Adrenal gland (tissue), 12 donors: ENCODE measurements around the gene POLR2H. TPM values are rescaled to one million over a fixed set of nuclear protein-coding genes. Genes with fewer than 3 reads are reported as not detected.

ENCODE experiments used
- DNase-seq, 7 donors: peaks; one replicate each; pipeline ENCODE4 v3.0.0-alpha.2; 2019 to 2020
- H3K27ac ChIP-seq, 5 donors: fragments of 200-600 bp; sonication (generic) in 4 of 5; 1 replicate in 3 of 5; 2 replicates in 2 of 5; pipeline versions ENCODE4 v1.5.1 to v1.8.0; 2016 to 2020; ENCODE audit warnings: mild to moderate bottlenecking in 1 of 5
- H3K27me3 ChIP-seq: fragments of 200-600 bp; 2 replicates; pipeline ENCODE4 v1.8.0; 2021
- H3K36me3 ChIP-seq, 2 donors: fragments of 200-600 bp; replicated peaks in 1 of 2; 1 replicate in 1 of 2; 2 replicates in 1 of 2; pipeline versions ENCODE4 v1.5.1 to v1.8.0; 2018 to 2022
- H3K4me1 ChIP-seq, 2 donors: fragments of 200-600 bp; replicated peaks in 1 of 2; 1 replicate in 1 of 2; 2 replicates in 1 of 2; pipeline versions ENCODE4 v1.5.1 to v1.8.0; 2018 to 2021
- H3K4me3 ChIP-seq, 4 donors: fragments of 200-600 bp; sonication (generic) in 3 of 4; one replicate each; pipeline ENCODE4 v1.5.1; 2016 to 2018
- H3K9me3 ChIP-seq, 3 donors: fragments of 200-600 bp; sonication (generic) in 1 of 3; replicated peaks in 1 of 3; 1 replicate in 2 of 3; 2 replicates in 1 of 3; pipeline versions ENCODE4 v1.5.1 to v1.8.0; 2016 to 2021
- CTCF ChIP-seq, 6 experiments: fragments of 450-650 bp in 4 of 6; fragments of 200-600 bp in 2 of 6; sonication (generic) in 1 of 6; IDR thresholded peaks; 1 replicate in 5 of 6; 2 replicates in 1 of 6; pipeline versions ENCODE4 v1.5.1 to v1.8.0; 2016 to 2021; ENCODE audit warnings: antibody characterized with exemption in 6 of 6, mild to moderate bottlenecking in 2 of 6, moderate library complexity in 1 of 6
- POLR2A ChIP-seq, 2 donors: fragments of 450-650 bp; IDR thresholded peaks; one replicate each; pipeline ENCODE4 v1.6.1; 2017; ENCODE audit warnings: antibody characterized with exemption in 2 of 2, mild to moderate bottlenecking in 2 of 2, moderate library complexity in 1 of 2
- WGBS, 4 donors: extraction: QIAGEN DNeasy Blood & Tissue Kit in 2 of 4; methylation state at CpG; one replicate each; pipeline versions ENCODE4 v1.1.5 to v1.1.7; 2013 to 2017; 5-methylcytosine and 5-hydroxymethylcytosine counted together
- intact Hi-C, 2 donors: fragments of 100-400 bp; cut with DNase I; formaldehyde crosslinking; loops; one replicate each; pipeline versions ENCODE4 v1.14.1 to v1.15.0; 2022 to 2023
- polyA plus RNA-seq, 3 donors: library from polyadenylated mRNA; stranded (reverse); fragments of 200-250 nt in 2 of 3; fragments of 350-450 nt in 1 of 3; fragmentation: Illumina TruSeq in 1 of 3; extraction: RNeasy Lipid Tissue Mini Kit (QIAGEN cat#74804) in 1 of 3; gene quantifications; one replicate each; pipeline ENCODE4 v1.2.3, GENCODE V29; 2013 to 2014
- small RNA-seq, 2 donors: library from RNA; depleted of rRNA; stranded (forward); fragments of <200 nt; gene quantifications; one replicate each; pipeline ENCODE3, GENCODE V24; 2016
- total RNA-seq, 9 donors: library from RNA; depleted of rRNA in 4 of 9; stranded (reverse); fragments of >200 nt in 4 of 9; fragments of 120-200 nt in 1 of 9; fragmentation: NEBNext Ultra II Directional in 1 of 9; extraction: Animal tissue kit (Norgen Biotek cat#: 25700) in 1 of 9; gene quantifications; one replicate each; pipeline versions ENCODE4 v1.1.0 to v1.2.4, GENCODE V29; 2013 to 2023
- donor health status: healthy with polysubstance abuse.
- donor health status: Bipolar disorder and iron deficiency.
- donor health status: DM: yes; HTN: yes; CAD: no.
- donor health status: DM: no; HTN: no; CAD: no.
- donor health status: DM: no; HTN: no; CAD: no.
- donor health status: DM: yes; HTN: yes; CAD: no.

Gene POLR2H
- total and polyA plus RNA-seq, 12 donors: 63.1 to 199 (median 77.7) TPM

GRCh38 chr3:184414418-184415202 is 53.1 kb downstream of the POLR2H start:
- Histone ChIP-seq H3K27me3 (no peaks in the 10 kb centered on the region), H3K27ac (no peak overlapping the region), H3K4me1 (no peaks in the 10 kb centered on the region), H3K9me3 (no peaks in the 10 kb centered on the region), H3K36me3 (no peaks in the 10 kb centered on the region), H3K4me3 (no peak overlapping the region)
- intact Hi-C loops: loop anchor here in 1 of 2 donors (5.0 kb wide), 2 partner anchors 98 to 128 kb away; no protein-coding TSS in a partner anchor
- TF ChIP-seq POLR2A (IDR thresholded peaks at IDR 0.05) (no peak), CTCF (IDR thresholded peaks at IDR 0.05) (no peak)
- DNase-seq: no peak
- WGBS, 4 donors: 80 to 84% (median 81%) methylated on average over 16 of the region's 16 CpGs

GRCh38 chr3:184415203-184415490 is 53.6 kb downstream of the POLR2H start:
- H3K27ac ChIP-seq: no peak overlapping the region
- TF ChIP-seq POLR2A (IDR thresholded peaks at IDR 0.05) (no peak), CTCF (IDR thresholded peaks at IDR 0.05) (no peak)
- H3K27me3 ChIP-seq: no peaks in the 10 kb centered on the region
- H3K4me1 ChIP-seq: no peaks in the 10 kb centered on the region
- WGBS, 4 donors: 82 to 91% (median 85%) methylated on average over 4 of the region's 4 CpGs
- H3K9me3 ChIP-seq: no peaks in the 10 kb centered on the region
- DNase-seq: no peak
- no peaks in the 10 kb centered on the region for H3K36me3 ChIP-seq
- intact Hi-C loops: loop anchor here in 1 of 2 donors (5.0 kb wide), 2 partner anchors 97 to 127 kb away; no protein-coding TSS in a partner anchor
- no peak overlapping the region for H3K4me3 ChIP-seq

GRCh38 chr3:184417619-184418327 is 56.3 kb downstream of the POLR2H start:
- TF ChIP-seq CTCF (IDR thresholded peaks at IDR 0.05): peak; percentile 86 to 95 (median 90)
- TF ChIP-seq POLR2A (IDR thresholded peaks at IDR 0.05): no peak
- Histone ChIP-seq H3K27ac (no peak overlapping the region), H3K36me3 (no peaks in the 10 kb centered on the region), H3K27me3 (no peaks in the 10 kb centered on the region), H3K4me1 (no peaks in the 10 kb centered on the region), H3K4me3 (no peak overlapping the region), H3K9me3 (no peaks in the 10 kb centered on the region)
- intact Hi-C loops: loop anchor here in 1 of 2 donors (5.0 kb wide), 2 partner anchors 95 to 125 kb away; no protein-coding TSS in a partner anchor
- 19 to 35% (median 24%) methylated on average over 10 to 12 of the region's 14 CpGs for WGBS, 4 donors
- DNase-seq: peak; percentile 71 to 84 (median 74)

Small RNAs within 50 kb of the gene (small RNA-seq; reads per million reads assigned to genes)
- 2,622 to 2,788 reads per million in 2 donors for gene SNORD66

Other genes starting within 250 kb of the POLR2H start
- 10 to 100 TPM; 19.1 to 50.8 (median 40.2) TPM for gene EIF2B5, start 226.4 kb upstream of the POLR2H start, total RNA-seq
- gene EIF2B5, start 226.4 kb upstream of the POLR2H start, polyA plus RNA-seq: 10 to 100 TPM; 45.9 to 56.1 (median 49.0) TPM
- 10 to 100 TPM; 34.1 to 94.1 (median 64.2) TPM for gene DVL3, start 206.3 kb upstream of the POLR2H start, total RNA-seq
- gene DVL3, start 206.3 kb upstream of the POLR2H start, polyA plus RNA-seq: 10 to 100 TPM; 45.8 to 92.9 (median 69.8) TPM
- 100 to 1,000 TPM; 305 to 700 (median 594) TPM for gene AP2M1, start 186.9 kb upstream of the POLR2H start, total RNA-seq
- gene AP2M1, start 186.9 kb upstream of the POLR2H start, polyA plus RNA-seq: 100 to 1,000 TPM; 250 to 882 (median 362) TPM
- gene ABCF3, start 175.5 kb upstream of the POLR2H start, total RNA-seq: 100 to 1,000 TPM in 8 of 9 donors, 10 to 100 TPM in 1; 93.6 to 292 (median 150) TPM
- 100 to 1,000 TPM; 189 to 353 (median 289) TPM for gene ABCF3, start 175.5 kb upstream of the POLR2H start, polyA plus RNA-seq
- 100 to 1,000 TPM in 3 of 9 donors, 10 to 100 TPM in 5, 1 to 10 TPM in 1; 1.1 to 140 (median 65.8) TPM for gene VWA5B2, start 132.1 kb upstream of the POLR2H start, total RNA-seq
- gene VWA5B2, start 132.1 kb upstream of the POLR2H start, polyA plus RNA-seq: 1,000 to 10,000 TPM in 1 of 3 donors, 100 to 1,000 TPM in 1, 10 to 100 TPM in 1; 29.8 to 1,120 (median 268) TPM
- gene ALG3, start 112.7 kb upstream of the POLR2H start, total RNA-seq: 100 to 1,000 TPM in 1 of 9 donors, 10 to 100 TPM in 8; 27.7 to 107 (median 59.0) TPM
- gene ALG3, start 112.7 kb upstream of the POLR2H start, polyA plus RNA-seq: 10 to 100 TPM; 32.8 to 71.4 (median 42.3) TPM
- 1 to 10 TPM; 2.7 to 8.3 (median 4.3) TPM for gene EEF1AKMT4, start 112.0 kb upstream of the POLR2H start, total RNA-seq
- 1 to 10 TPM; 1.8 to 6.6 (median 2.5) TPM for gene EEF1AKMT4, start 112.0 kb upstream of the POLR2H start, polyA plus RNA-seq
- gene CAMK2N2, start 100.2 kb upstream of the POLR2H start, total RNA-seq: 10 to 100 TPM in 2 of 9 donors, 1 to 10 TPM in 4, under 1 TPM in 1, not detected in 2; 0.47 to 39.3 (median 6.9) TPM
- 10 to 100 TPM in 2 of 3 donors, 1 to 10 TPM in 1; 6.1 to 24.2 (median 12.4) TPM for gene CAMK2N2, start 100.2 kb upstream of the POLR2H start, polyA plus RNA-seq
- gene ECE2, start 85.7 kb upstream of the POLR2H start, total RNA-seq: 1 to 10 TPM in 3 of 9 donors, under 1 TPM in 2, not detected in 4; 0.27 to 9.3 (median 4.5) TPM
- 10 to 100 TPM in 1 of 3 donors, 1 to 10 TPM in 2; 3.0 to 15.2 (median 8.2) TPM for gene ECE2, start 85.7 kb upstream of the POLR2H start, polyA plus RNA-seq
- gene PSMD2, start 62.5 kb upstream of the POLR2H start, total RNA-seq: 100 to 1,000 TPM; 190 to 392 (median 236) TPM
- gene PSMD2, start 62.5 kb upstream of the POLR2H start, polyA plus RNA-seq: 100 to 1,000 TPM in 1 of 3 donors, 10 to 100 TPM in 2; 65.1 to 412 (median 73.8) TPM
- 100 to 1,000 TPM; 231 to 600 (median 356) TPM for gene EIF4G1, start 47.1 kb upstream of the POLR2H start, total RNA-seq
- gene EIF4G1, start 47.1 kb upstream of the POLR2H start, polyA plus RNA-seq: 100 to 1,000 TPM; 248 to 411 (median 268) TPM
- 10 to 100 TPM; 13.9 to 42.4 (median 32.5) TPM for gene FAM131A, start 24.1 kb upstream of the POLR2H start, total RNA-seq
- gene FAM131A, start 24.1 kb upstream of the POLR2H start, polyA plus RNA-seq: 10 to 100 TPM; 13.3 to 43.0 (median 39.4) TPM
- 10 to 100 TPM in 5 of 9 donors, 1 to 10 TPM in 4; 7.5 to 24.4 (median 13.3) TPM for gene CLCN2, start 105 bp upstream of the POLR2H start, total RNA-seq
- gene CLCN2, start 105 bp upstream of the POLR2H start, polyA plus RNA-seq: 10 to 100 TPM; 11.4 to 27.8 (median 22.3) TPM
- gene THPO, start 16.5 kb downstream of the POLR2H start, total RNA-seq: 1 to 10 TPM in 3 of 9 donors, under 1 TPM in 3, not detected in 3; 0.11 to 5.3 (median 1.6) TPM
- 1 to 10 TPM in 2 of 3 donors, under 1 TPM in 1; 0.82 to 4.4 (median 2.2) TPM for gene THPO, start 16.5 kb downstream of the POLR2H start, polyA plus RNA-seq
- gene CHRD, start 18.3 kb downstream of the POLR2H start, total RNA-seq: 100 to 1,000 TPM in 1 of 9 donors, 10 to 100 TPM in 6, 1 to 10 TPM in 2; 1.1 to 101 (median 23.7) TPM
- gene CHRD, start 18.3 kb downstream of the POLR2H start, polyA plus RNA-seq: 10 to 100 TPM in 2 of 3 donors, 1 to 10 TPM in 1; 1.9 to 51.0 (median 41.2) TPM
- 1 to 10 TPM in 6 of 9 donors, under 1 TPM in 3; 0.52 to 3.7 (median 1.4) TPM for gene EPHB3, start 200.1 kb downstream of the POLR2H start, total RNA-seq
- gene EPHB3, start 200.1 kb downstream of the POLR2H start, polyA plus RNA-seq: 1 to 10 TPM in 2 of 3 donors, under 1 TPM in 1; 0.29 to 1.2 (median 1.0) TPM